ENCODE data around the gene PNPLA7.
"Not testable (repeated sequence)": the region's sequence is repeated elsewhere in the genome, so short reads cannot be mapped to it uniquely, and the experiment has no call there.

Gene PNPLA7

DNA sequence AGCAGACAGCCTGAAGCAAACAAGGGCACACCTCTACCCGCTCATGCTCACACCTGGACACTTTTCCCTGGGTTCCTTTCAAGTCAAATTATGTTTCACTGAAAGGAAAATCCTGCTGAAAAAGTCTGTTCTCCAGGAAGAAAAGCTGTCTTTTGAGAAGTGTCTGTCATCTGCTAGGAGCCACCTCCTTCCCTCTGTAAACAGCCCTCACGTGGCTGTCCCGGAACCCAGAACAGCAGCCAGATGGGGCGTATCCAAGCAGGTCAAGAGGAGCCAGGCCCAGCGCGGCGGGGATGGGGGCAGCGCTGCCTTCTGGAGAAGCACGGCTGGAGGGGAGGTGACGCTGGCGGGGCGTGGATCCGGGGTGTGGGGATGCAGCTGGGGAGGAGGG, at the start of gene PNPLA7:
PNPLA7 (minus strand) TSS at position 172 of the 391 bp plus-strand sequence. CDS start 205 bp downstream, outside the sequence.
- DNase-seq (ENCODE audit: low read depth in 2 of 2): peak in 1 of 2 donors; percentile 14

DNA sequence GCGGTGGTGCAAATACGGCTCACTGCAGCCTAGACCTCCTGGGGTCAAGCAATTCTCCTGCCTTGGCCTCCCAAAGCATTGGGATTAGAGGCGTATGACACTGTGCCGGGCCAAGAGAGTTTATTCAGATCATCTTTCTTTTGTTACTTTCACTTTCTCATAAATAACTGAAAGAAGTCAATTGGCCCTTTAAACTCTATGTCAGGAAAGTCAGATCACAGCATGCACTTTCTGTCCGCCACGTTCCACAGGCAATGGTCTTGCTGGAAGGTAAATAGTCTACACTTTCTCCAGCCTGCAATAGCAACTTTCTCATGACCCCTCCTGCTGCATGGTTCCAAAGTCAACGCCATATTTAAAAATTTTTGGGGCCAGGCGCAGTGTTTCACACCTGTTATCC, 48.7 kb upstream of the PNPLA7 start:
- no peak for DNase-seq (ENCODE audit: low read depth in 2 of 2)

DNA sequence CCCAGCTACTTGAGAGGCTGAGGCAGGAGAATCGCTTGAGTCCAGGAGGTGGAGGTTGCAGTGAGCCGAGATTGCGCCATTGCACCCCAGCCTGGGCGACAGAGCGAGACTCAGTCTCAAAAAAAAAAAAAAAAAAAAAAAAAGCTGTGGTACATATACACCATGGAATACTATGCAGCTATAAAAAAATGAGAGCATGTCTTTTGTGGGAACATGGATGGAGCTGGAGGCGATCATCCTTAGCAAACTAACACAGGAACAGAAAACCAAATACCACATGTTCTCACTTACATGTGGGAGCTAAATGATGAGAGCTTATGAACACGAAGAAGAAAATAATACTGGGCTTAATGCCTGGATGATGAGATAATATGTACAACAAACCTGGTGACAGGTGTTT, 46.4 kb upstream of the PNPLA7 start:
- not testable (repeated sequence) for DNase-seq (ENCODE audit: low read depth in 2 of 2)

DNA sequence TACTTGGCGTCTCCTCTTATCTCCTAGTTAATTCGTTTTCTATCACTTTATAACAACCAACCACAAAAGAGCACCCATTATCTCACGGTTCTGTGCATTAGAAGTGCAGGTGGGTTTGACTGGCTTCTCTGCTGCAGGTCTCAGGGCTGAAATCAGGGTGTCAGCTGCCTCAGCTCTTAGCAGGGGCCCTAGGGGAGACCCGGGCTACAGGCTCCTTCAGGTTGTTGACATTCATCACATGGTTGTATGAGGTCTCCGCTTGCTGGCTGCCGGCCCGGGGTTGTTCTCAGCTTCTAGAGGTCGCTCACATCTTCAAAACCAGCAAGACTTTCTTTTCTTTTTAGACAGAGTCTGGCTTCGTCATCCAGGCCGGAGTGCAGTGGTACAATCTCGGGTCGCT, 43.0 kb upstream of the PNPLA7 start:
- DNase-seq (ENCODE audit: low read depth in 2 of 2): no peak

DNA sequence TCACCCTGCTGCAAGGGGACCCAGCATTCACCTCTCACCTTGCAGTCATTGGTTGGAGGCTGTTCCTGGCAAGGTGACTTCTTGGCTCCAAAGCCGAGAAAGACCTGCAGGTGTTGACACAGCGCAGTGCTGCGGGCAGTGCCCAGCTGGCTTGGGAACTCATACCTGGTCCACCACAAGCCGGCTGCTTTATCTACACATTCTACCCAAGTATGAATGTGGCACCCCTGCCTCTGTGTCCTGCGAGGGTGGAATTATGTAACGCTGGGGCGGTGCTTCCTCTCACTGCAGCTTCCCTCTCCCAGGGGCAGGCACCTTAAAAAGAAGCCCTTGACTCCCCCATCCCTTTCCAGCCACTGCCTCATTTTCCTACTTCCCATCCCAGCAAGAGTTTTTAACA, 42.6 kb upstream of the PNPLA7 start:
- no peak for DNase-seq (ENCODE audit: low read depth in 2 of 2)

DNA sequence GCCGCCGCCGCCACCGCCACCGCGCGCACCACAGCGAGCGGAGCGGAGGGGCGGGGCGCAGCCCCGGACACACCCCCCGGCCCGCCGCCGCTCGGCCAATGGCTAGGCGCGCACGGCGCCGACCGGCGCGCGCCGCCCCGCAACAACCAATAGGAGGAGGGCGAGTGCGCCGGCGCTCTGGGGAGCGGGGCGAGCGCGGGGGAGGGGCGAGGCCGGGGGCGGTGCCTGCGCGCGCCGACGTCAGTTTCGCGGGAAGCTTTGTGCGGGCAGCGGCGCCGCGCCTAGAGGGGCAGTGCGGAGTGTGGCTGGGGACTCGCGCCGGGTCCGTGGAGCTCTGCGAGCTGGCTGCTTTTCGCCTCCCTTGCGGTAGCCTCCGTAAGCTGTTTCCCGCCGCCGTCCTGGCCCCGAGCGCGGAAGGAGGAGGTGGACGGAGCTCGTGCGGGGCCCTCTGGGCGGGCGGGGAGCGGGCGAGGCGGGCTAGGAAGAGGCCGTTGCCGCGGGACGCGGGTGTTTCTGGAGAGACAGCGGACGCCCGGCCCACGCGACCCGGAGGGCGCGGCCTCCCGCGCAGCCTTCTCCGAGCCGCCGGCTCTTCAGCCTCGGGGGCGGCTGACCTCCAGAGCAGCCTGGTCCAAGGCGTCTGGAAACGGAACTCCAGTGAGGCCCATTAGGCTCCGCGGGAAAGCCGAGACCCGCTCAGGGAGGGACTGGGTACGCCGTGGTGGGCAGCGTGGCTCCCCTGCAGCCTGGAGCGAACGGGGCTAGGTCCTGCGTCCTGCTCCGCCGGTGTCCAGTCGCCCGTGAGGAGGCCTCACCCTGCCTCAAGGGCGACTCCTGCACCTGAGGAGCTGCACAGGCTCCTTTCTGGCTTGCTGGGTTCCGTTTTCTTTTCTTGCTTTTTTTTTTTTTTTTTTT, 40.5 kb upstream of the PNPLA7 start, which contains the start of gene ZMYND19:
ZMYND19 (minus strand) TSS at position 44 of the 915 bp plus-strand sequence. CDS start 249 bp downstream, outside the sequence.
- DNase-seq (ENCODE audit: low read depth in 2 of 2): peak; percentile 80 to 87

DNA sequence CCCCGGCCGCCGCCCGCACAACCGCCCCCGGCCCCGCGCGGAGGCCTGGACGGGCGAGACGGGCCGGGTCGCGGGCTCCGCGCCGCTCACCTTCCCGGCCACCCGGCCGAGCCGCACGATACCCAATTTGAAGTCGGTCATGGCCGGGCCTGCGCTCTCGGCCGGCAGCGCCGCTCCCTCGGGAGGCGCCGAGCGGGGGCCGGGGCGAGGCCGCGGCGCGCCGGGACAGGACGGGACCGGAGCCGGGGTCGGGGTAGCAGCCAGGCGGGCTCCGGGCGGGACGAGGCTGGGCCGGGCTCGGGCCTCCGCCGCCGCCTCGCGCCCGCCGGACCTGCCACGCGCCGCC, 39.9 kb upstream of the PNPLA7 start:
- no peak for DNase-seq (ENCODE audit: low read depth in 2 of 2)

DNA sequence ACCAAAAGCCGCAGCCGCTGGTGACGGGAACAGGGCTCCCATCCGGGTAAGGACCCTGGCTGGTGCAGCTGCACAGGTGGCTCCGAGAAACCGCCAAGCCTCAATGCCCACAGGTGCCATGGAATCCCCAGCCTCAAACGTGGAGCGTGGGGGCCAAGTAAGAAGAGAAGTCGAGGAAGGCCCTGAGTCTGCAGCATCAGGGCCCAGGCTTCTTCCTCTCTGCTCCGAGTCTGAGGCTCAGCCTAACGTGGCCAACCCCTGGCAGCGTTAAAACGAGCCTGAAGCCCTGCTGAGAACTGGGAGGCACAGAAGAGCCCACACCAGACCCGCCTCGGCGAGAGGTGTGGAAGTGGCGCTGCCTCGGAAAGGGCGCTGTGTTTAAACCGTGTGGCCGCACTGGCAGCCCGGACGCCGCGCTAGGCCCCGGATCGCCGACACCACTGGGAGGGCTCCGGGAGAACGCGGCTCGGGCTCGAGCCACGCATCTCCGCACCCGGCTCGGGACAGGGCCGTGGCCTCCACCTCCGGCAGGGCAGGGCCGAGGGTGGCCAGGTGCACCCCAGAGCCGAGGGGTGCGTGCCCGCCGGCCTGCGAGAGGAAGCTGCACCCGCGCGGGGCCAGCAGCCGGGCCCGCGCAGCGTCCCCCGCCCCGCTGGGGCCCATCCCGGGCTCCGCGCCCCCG, 39.4 kb upstream of the PNPLA7 start:
- no peak for DNase-seq (ENCODE audit: low read depth in 2 of 2)

DNA sequence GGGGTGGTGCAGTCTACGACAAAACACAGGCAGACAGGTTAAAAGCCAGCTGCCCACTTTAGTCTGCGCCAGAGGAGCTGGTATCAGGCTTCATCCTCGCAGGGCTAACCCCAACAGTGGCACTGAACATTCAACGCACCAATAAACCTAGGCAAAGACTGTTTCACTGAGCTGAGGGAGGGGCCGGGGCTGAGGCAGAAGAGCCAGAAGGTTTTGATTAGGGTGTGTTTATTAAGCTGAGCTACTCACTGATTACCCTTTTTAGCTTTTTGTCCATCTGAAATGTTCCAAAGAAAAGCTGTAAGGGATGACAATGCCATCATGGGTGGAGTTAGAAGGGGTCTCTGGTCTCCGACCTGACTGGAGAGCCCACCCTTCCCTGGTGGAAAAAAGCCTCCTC, 38.7 kb upstream of the PNPLA7 start:
- DNase-seq (ENCODE audit: low read depth in 2 of 2): no peak

DNA sequence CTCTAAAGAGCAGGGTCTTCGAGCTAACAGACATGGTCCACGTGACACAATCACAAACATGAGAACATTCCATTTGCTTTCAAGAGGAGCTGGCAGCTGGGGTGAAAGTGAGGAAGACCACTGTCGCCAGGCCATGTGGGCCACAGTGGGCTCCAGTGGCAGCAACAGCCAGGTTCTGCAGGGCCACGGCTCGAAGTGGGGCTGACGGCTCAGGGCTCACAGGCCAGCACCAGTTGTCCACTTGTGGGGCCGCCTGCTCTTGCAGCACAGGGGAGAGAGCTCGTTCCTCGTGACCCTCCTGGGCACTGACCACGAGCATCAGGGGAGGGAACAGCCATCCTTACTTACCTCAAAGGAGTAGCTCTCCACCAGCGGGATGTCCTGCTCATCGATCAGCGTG, 38.1 kb upstream of the PNPLA7 start:
- DNase-seq (ENCODE audit: low read depth in 2 of 2): no peak

DNA sequence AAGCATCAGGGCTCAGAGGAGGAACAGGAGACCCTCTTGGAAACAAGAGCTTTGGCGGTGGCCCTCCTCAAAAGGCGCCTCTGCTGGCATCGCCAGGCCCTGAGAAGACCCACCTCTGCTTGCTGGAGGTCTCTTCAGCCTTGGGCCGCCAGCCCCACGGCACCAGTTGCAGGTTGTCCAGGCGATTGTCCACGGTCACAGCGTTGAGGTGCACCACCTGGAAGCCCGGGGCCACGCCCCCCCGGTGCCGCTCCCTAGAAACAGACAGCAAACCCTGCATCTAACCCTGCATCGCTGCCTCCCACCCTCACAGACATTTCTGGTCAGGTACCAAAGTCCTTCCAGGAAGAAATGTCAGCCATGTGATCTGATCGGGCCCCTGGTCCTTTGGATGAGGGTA, 36.7 kb upstream of the PNPLA7 start:
- no peak for DNase-seq (ENCODE audit: low read depth in 2 of 2)

DNA sequence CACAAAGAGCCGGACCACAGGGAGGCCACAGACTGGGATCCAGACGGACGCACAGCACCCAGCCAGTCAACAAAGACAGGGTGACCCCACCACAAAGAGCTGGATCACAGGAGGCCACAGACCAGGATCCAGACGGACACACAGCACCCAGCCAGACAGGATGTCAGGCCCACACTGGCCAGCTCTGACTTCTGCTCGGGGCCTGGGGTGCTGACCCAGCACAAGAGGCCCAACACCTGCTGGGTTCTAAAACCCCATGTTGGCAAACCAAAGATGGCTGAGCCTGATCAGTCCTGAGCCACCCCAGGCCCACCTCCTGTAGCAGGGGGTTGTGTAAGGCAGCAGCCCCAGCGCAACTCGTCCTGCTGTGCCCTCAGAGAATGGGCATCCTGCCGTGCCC, 33.8 kb upstream of the PNPLA7 start:
- no peak for DNase-seq (ENCODE audit: low read depth in 2 of 2)

DNA sequence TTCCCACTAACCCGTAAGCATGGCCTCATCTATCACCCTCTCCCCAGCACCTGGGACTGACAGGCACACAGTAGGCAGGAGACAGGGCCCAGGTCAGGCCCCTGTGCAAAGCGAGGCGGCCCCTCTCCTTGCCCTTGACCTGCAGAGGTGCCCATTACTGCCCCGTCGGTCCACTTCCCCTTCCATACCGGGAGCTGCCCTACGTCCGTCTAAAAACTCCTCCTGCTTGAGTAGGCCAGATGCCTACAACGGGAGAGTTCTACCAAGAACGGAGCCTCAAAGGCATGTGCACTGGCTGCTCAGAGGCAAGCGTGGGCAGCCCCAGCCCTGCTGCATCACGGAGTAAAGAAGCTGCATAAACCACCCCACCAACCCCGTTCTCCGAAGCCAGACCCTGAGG, 33.1 kb upstream of the PNPLA7 start:
- no peak for DNase-seq (ENCODE audit: low read depth in 2 of 2)

DNA sequence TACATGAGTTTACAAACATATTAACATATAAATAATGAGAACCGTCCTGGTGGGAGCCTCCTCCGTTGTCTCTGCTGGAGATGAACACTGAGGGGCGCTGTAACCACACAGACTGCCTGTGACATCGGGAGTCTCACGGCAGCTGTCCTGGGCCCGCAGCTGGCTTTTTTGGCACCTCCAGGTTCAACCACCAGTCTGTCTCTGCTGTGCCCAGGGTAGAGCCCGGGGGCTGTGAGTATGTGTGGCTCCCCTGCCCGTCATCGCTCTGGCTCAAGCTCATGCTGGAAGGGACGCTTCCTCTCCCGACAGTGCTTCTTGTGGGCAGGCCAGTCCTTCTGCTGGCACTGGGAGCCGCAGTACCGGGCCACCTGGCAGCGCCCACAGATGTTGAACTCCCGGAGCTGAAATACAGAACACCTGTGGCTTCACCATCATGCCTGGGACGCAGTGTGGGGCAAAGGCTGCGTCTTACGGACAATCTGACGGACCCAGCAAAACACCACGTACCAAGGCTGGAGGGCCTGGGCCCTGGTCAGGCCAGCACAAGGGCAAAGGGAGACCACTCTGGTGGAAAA, 32.2 kb upstream of the PNPLA7 start:
- DNase-seq (ENCODE audit: low read depth in 2 of 2): no peak

DNA sequence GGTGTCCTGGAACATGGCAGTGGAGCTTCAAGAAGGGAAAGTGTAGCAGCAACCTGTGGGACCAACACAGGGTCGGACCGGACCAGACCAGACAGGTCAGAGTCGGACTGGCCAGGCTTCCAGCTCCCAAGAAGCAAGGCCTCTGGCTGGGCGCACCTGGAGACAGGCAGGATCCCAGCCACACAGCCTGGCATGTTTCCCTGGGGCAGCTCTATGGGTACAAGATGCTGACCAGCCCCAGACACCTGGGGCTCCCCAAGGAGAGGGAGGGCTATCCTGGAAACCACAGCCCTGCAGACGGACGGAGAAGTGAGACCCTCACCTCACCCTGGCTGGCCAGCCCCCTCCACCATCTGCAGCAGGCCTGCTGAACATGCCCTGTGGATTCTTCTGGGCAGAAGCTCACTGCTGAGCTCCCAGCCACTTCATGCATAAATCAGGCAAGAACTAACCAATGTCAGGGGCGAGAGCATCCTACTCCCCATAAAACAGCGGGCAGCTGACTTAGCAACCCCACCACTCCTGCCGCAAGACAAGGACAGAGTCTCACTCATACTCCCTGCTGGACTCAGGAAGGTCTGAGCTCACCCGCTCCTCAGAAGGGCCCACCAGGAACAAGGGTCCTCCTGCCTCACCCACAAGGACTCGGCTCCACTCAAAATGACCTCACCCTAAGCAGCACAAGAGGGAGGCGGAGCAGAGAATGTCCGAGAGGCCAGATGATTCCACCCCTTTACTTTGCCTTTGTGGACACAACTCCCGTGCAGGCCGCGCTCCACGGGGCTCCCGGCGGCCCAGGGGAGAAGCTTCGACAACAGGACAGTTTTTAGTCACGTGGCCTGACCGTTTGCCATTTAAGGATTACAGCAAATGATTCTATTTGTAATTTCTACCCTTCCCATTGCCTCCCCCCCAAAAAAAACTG, 31.4 kb upstream of the PNPLA7 start:
- DNase-seq (ENCODE audit: low read depth in 2 of 2): no peak

DNA sequence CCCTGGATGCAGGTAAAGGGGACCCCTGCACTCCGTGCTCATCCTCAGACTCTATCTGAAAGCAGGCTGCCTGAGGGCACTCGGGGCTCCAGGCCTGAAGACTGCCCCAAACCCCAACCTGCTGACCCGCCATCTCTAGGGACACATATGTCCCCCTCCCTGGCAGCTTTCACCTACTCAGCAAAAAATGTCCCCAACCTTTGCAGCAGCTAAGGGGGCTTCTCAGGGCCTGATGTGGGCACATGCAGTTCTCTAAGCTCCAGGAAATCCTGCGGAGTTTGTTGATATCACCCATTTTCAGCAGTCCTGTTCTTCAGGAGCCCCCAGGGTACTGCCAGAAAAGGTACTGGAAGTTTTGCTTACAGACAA, 30.7 kb upstream of the PNPLA7 start:
- DNase-seq (ENCODE audit: low read depth in 2 of 2): no peak

DNA sequence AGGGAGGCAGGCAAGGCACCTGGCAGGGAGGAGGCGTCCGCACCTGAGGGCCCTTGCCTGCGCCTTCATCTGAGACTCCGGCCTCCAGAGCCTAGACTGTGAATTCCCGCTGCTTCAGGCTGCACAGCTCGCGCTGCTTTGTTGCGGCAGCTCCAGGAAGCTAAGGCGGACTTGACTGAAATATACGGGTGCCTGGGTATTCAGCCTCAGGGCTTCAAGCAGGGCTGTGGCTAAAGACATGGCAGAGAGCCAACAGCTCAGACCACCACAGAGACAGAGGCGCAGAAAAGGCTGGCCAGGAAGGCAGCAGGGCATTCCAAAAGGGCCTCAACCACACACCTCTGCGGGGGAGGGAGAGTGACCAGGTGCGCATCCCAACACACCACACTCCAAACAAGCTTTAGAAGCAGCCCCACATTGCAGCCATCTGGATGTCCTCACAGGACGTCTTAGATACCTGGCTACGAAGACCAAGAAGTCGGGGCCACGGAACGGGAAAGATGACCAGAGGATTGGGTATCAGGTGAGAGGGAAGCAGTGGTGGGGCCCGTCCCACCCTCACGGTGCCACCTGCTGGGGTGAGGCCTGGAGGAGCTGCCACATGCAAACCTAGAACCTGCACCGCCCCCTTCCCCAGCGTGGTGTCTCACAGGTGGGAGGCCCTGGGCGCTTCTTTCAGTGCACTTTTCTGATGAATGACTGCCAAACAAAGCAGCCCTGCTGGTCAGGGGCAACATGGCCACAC, 30.2 kb upstream of the PNPLA7 start:
- DNase-seq (ENCODE audit: low read depth in 2 of 2): no peak

DNA sequence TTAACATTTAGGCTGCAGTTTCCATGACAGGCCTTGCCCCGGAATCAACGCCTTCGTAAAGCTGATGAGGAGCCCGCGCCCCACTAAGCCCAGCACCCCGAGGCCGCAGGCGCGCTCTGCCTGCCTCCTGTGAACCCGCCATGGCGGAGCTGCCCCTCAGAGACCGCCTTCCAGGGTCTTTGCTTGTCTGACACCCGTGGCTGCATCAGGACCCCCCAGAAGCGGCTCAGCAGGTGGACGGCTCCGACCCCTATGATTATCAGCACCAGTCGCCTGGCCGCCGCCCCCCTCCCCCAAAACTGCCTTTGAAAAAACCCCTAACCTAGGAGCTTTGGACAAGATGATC, 29.0 kb upstream of the PNPLA7 start:
- no peak for DNase-seq (ENCODE audit: low read depth in 2 of 2)

DNA sequence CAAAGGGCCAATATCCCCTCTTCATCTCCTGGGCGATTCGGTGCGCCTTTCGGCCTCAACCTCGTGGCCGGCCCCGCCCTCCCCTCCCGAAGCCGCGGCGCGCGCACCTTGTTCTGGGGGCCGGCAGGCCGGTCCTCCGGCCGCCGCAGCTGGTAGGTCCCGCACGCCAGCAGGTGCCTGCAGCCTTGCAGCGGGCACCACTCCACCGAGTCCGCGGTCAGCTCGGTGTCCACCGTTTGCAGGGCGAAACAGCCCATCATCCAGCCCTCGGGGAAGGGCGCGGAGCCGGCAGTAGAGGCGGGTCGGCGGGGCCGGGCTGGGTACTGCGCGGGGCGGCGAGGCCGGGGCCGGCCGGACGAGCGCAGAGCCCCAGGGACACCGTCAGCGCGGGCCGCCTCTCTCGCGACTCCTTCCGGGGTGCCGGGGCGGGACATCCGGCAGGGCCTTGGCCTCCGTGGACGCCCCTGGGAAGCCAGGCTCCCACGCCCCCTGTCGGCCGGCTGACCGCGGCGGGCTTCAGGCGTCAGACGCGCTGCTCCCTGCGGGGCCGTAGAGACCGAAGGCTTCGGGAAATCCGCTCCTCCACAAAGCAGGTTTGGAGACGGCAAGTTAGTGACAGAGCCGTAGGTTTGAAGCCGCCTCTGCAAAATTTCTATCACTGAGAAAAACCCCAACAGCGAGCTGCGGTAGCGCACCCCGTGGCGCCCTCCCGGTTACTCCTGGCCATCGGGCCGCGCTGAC, 28.5 kb upstream of the PNPLA7 start, which contains the start of gene DPH7:
DPH7 (minus strand) TSS at position 408 of the 741 bp plus-strand sequence; CDS start at position 260, 148 bp downstream.
- peak; percentile 88 to 96 for DNase-seq (ENCODE audit: low read depth in 2 of 2)

DNA sequence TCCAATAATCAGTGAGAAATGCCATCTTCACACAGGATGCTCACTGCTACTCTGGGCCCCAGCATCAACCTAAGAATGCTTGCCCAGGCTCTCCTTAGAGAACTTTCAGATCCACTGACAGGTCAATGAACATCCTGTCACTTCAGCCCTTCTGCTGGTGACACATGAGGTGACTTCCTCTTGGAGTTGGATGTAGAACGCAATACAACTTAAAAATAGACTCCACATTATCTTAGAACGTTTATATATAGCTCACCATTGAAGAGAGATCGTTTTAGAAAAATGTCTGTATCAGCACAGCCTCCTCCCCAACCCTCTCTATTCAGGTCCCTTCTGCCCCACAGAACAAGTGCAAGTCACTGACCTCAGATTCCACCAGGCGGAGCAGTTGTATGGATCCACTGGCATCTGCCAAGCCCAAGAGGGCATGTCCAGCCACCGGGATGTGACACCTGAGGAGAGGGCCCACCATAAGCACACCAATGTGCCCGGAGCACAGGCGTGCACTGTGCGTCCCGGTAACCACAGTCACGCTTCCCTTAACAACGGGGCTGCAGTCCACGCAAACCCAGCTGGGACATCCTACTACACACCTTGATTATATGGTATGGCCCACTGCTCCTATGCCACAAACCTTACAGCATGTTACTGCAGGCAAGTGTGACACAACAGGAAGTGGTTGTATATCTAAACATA, 25.7 kb upstream of the PNPLA7 start:
- no peak for DNase-seq (ENCODE audit: low read depth in 2 of 2)
